HCT116 (cell line): Measurements from ENCODE around the gene ZFAND6. TPM values are rescaled to one million over a fixed set of nuclear protein-coding genes. Genes with fewer than 3 reads are reported as not detected.

Experiments used
- ATAC-seq: fragments of 200-7000 bp; cut with Tn5 transposase; 2 replicates; pipeline ENCODE4 v1.9.1; 2020; ENCODE audit warnings: mild to moderate bottlenecking, moderate library complexity
- BruUV-seq: library from RNA; stranded (reverse); fragments of 400-500 nt; replicated peaks from 2 replicates; lab custom pipeline; 2021; lab: Mats Ljungman, UMichigan
- CTCF ChIA-PET: fragments of 300-600 bp; sonication (Branson Sonifier 250); formaldehyde crosslinking; loops from one replicate; lab custom pipeline; 2021; ENCODE audit warnings: antibody characterized with exemption; lab: Charles Lee
- POLR2A ChIA-PET: fragments of 300-600, 350-600 bp; sonication (Branson Sonifier 250); formaldehyde crosslinking; loops from one replicate; lab custom pipeline; 2021; ENCODE audit warnings: antibody characterized with exemption; lab: Charles Lee
- RAD21 ChIA-PET, 2 experiments: fragments of 300-600 bp; sonication (Branson Sonifier 250); formaldehyde crosslinking; loops; one replicate each; lab custom pipeline; 2023; ENCODE audit warnings: low total read pairs in 2 of 2; ENCODE audit not compliant: uncharacterized antibody in 2 of 2, unreplicated experiment in 2 of 2, low non-redundant PET in 1 of 2; lab: Charles Lee
- DNase-seq: peaks from one replicate; pipeline ENCODE4 v3.0.0-alpha.2; 2010; ENCODE audit warnings: low read depth, low spot score
- H2AFZ ChIP-seq: fragments of 200-600 bp; shearing (Covaris generic), sonication (generic); 2 replicates; pipeline ENCODE4 v1.6.1; 2017; ENCODE audit warnings: low read depth, mixed run types, mixed read lengths, antibody characterized with exemption, low read length; ENCODE audit not compliant: poor library complexity, severe bottlenecking
- H3K27ac ChIP-seq: 2 replicates; pipeline ENCODE4 v1.5.1; 2012; ENCODE audit warnings: low read depth, low read length
- H3K27me3 ChIP-seq: fragments of 200-600 bp; sonication (generic); 2 replicates; pipeline ENCODE4 v1.6.1; 2016; ENCODE audit warnings: mixed run types, low read length, mixed read lengths; ENCODE audit not compliant: insufficient read depth
- H3K36me3 ChIP-seq, 2 experiments: fragments of 200-500 bp in 1 of 2; fragments of 200-600 bp in 1 of 2; sonication (Bioruptor generic) in 1 of 2; sonication (generic) in 1 of 2; 2 replicates each; pipeline versions ENCODE4 v1.5.1 to v1.6.1; 2014 to 2016; ENCODE audit warnings: low read length in 2 of 2, inconsistent platforms in 1 of 2, mixed read lengths in 1 of 2, mixed run types in 1 of 2; ENCODE audit not compliant: insufficient read depth in 2 of 2, control insufficient read depth in 1 of 2
- H3K4me1 ChIP-seq, 2 experiments: fragments of 200-600 bp in 1 of 2; sonication (generic) in 1 of 2; 2 replicates each; pipeline versions ENCODE4 v1.5.1 to v1.6.1; 2012 to 2017; ENCODE audit warnings: low read length in 2 of 2, inconsistent platforms in 1 of 2, mild to moderate bottlenecking in 1 of 2, mixed read lengths in 1 of 2, mixed run types in 1 of 2, moderate library complexity in 1 of 2; ENCODE audit not compliant: insufficient read depth in 2 of 2, control insufficient read depth in 1 of 2
- H3K4me2 ChIP-seq: fragments of 200-600 bp; sonication (generic); 2 replicates; pipeline ENCODE4 v1.6.1; 2017; ENCODE audit warnings: mixed run types, low read length, mixed read lengths
- H3K4me3 ChIP-seq, 2 experiments: fragments of 200-600 bp in 1 of 2; sonication (generic) in 1 of 2; replicated peaks in 1 of 2; 2 replicates each; pipeline ENCODE4 v1.5.1; 2011 to 2016; ENCODE audit warnings: low read length in 2 of 2, control low read depth in 1 of 2, low read depth in 1 of 2, mild to moderate bottlenecking in 1 of 2, mixed read lengths in 1 of 2, mixed run types in 1 of 2
- H3K79me2 ChIP-seq: fragments of 200-600 bp; sonication (generic); 2 replicates; pipeline ENCODE4 v1.6.1; 2017; ENCODE audit warnings: mild to moderate bottlenecking, mixed run types, low read length, moderate library complexity, mixed read lengths; ENCODE audit not compliant: insufficient read depth
- H3K9ac ChIP-seq: fragments of 200-600 bp; sonication (generic); 2 replicates; pipeline ENCODE4 v1.6.1; 2016; ENCODE audit warnings: low read length, mixed read lengths
- H3K9me2 ChIP-seq: fragments of 200-600 bp; sonication (generic), shearing (Covaris generic); 2 replicates; pipeline ENCODE4 v1.6.1; 2017; ENCODE audit warnings: mixed run types, mild to moderate bottlenecking, moderate library complexity; ENCODE audit not compliant: insufficient read depth
- H3K9me3 ChIP-seq, 2 experiments: fragments of 200-500 bp in 1 of 2; fragments of 200-600 bp in 1 of 2; sonication (Bioruptor generic) in 1 of 2; sonication (generic) in 1 of 2; 2 replicates each; pipeline ENCODE4 v1.6.1; 2014 to 2017; ENCODE audit warnings: low read length in 2 of 2, mixed read lengths in 2 of 2, inconsistent platforms in 1 of 2, low read depth in 1 of 2, mild to moderate bottlenecking in 1 of 2, mixed run types in 1 of 2, moderate library complexity in 1 of 2; ENCODE audit not compliant: control insufficient read depth in 1 of 2, insufficient read depth in 1 of 2
- H4K20me1 ChIP-seq: fragments of 200-600 bp; sonication (generic), shearing (Covaris generic); 2 replicates; pipeline ENCODE4 v1.6.1; 2017; ENCODE audit warnings: mixed run types, mild to moderate bottlenecking, moderate library complexity; ENCODE audit not compliant: insufficient read depth
- CBX3 ChIP-seq: IDR thresholded peaks from 2 replicates; pipeline ENCODE4 v1.6.1; 2012; ENCODE audit warnings: low read depth
- EGR1 ChIP-seq: IDR thresholded peaks from 2 replicates; pipeline ENCODE4 v1.6.1; 2012; ENCODE audit warnings: low read depth
- FOSL1 ChIP-seq: IDR thresholded peaks from 2 replicates; pipeline ENCODE4 v1.6.1; 2012; ENCODE audit warnings: low read depth
- JUND ChIP-seq: IDR thresholded peaks from 2 replicates; pipeline ENCODE4 v1.6.1; 2012
- POLR2A ChIP-seq: IDR thresholded peaks from 2 replicates; pipeline ENCODE4 v1.7.0; 2011; ENCODE audit warnings: borderline replicate concordance; ENCODE audit not compliant: insufficient read depth, insufficient read length; ENCODE audit errors: extremely low read depth
- RAD21 ChIP-seq: IDR thresholded peaks from 2 replicates; pipeline ENCODE4 v1.6.1; 2012; ENCODE audit warnings: low read depth, mild to moderate bottlenecking
- SP1 ChIP-seq: IDR thresholded peaks from 2 replicates; pipeline ENCODE4 v1.6.1; 2012; ENCODE audit warnings: low read depth
- SRF ChIP-seq: IDR thresholded peaks from 2 replicates; pipeline ENCODE4 v1.6.1; 2012; ENCODE audit warnings: low read depth
- TCF7L2 ChIP-seq: IDR thresholded peaks from 2 replicates; pipeline ENCODE4 v1.7.0; 2011; ENCODE audit warnings: borderline replicate concordance, inconsistent platforms; ENCODE audit not compliant: insufficient read depth, insufficient read length; ENCODE audit errors: extremely low read depth
- YY1 ChIP-seq: IDR thresholded peaks from 2 replicates; pipeline ENCODE4 v1.6.1; 2011; ENCODE audit warnings: low read length, low read depth, moderate library complexity, mild to moderate bottlenecking; ENCODE audit not compliant: insufficient replicate concordance; ENCODE audit errors: extremely low read depth
- ZNF274 ChIP-seq: fragments of 200-500 bp; sonication (Bioruptor generic); IDR thresholded peaks from 2 replicates; pipeline ENCODE4 v1.6.1; 2014; ENCODE audit warnings: mild to moderate bottlenecking, low read depth, low read length, inconsistent platforms
- intact Hi-C: fragments of 100-400 bp; cut with micrococcal nuclease; formaldehyde crosslinking; loops from 2 replicates; pipeline ENCODE4 v1.10.0; 2022
- total RNA-seq: library from RNA; stranded (reverse); gene quantifications from one replicate; pipeline ENCODE4 v1.2.1, GENCODE V29; 2021; ENCODE audit not compliant: unreplicated experiment
- TF ChIP-seq, protein P1 (sequence below), 3 experiments: fragments of 200-600 bp in 1 of 3; sonication (generic) in 1 of 3; IDR thresholded peaks in 2 of 3; conservative IDR thresholded peaks in 1 of 3; 2 replicates each; pipeline ENCODE4 v1.5.1; 2012 to 2017; ENCODE audit warnings: low read depth in 2 of 3, low read length in 2 of 3, antibody characterized with exemption in 1 of 3, borderline replicate concordance in 1 of 3, control low read depth in 1 of 3, mild to moderate bottlenecking in 1 of 3, mixed read lengths in 1 of 3, mixed run types in 1 of 3, moderate library complexity in 1 of 3; ENCODE audit not compliant: insufficient read depth in 1 of 3
- TF ChIP-seq, protein P2 (sequence below): IDR thresholded peaks from 2 replicates; pipeline ENCODE4 v1.6.1; 2011; ENCODE audit warnings: mild to moderate bottlenecking, low read length, moderate library complexity; ENCODE audit not compliant: insufficient replicate concordance; ENCODE audit errors: extremely low read depth
- TF ChIP-seq, protein P3 (sequence below): IDR thresholded peaks from 2 replicates; pipeline ENCODE4 v1.6.1; 2012

ZFAND6 gene
- total RNA-seq, 1 experiment from 2014 or later: 51.3 TPM

DNA sequence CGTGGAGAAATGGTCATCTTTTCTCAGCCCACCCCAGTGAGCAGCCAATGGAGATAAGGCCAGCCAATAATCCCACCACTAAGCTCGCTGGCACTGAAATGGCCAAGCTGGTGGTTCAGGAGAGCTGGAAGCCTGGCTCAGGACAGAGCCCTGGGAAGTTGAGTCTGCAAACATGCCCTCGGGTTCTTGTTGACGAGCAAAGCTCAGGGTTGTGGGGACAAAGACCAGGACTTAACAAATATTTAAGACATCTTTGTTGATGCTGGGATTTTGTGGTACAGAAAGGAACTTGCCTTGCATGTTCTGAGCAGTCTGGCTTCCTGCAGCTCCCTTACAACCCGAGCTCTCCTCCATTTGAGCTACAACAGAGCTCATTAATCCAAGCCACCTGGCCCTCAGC lies 97.7 kb downstream of the ZFAND6 start:
- no TSS peak for BruUV-seq
- CTCF ChIA-PET: interaction anchor here (1.5 kb wide), 1 partner anchor 304 kb away, joined by 3 read pairs; no protein-coding TSS in a partner anchor

DNA sequence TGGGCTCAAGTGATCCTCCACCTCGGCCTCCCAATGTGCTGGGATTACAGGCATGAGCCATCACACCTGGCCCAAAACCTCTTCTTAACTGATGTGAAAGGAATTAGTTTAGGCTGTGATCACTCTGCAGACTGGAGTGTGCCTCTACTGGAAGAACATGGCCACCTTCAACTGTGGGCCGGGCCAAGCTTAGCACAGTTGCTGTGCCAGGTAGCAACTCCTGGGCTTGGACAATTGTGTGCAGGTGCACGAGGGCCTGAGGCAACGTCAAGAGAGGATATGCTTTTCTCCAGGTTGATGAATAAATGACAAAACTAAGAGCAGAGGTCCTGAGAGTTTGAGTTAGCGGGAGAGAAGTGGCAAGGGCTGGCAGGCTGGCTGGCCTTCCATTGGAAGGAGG lies 99.8 kb downstream of the ZFAND6 start:
- ChIA-PET CTCF (no interaction called here), RAD21 (no interaction called here), POLR2A (no interaction called here)
- no TSS peak for BruUV-seq
- Histone ChIP-seq H3K4me2 (no peak overlapping the region), H3K27me3 (no peaks in the 10 kb centered on the region), H3K4me3 (no peak overlapping the region), H3K79me2 (no peaks in the 10 kb centered on the region), H3K9ac (no peak overlapping the region), H4K20me1 (no peaks in the 10 kb centered on the region), H3K9me2 (no peaks in the 10 kb centered on the region), H3K27ac (no peak overlapping the region), H3K9me3 (no peaks in the 10 kb centered on the region), H2AFZ (no peak overlapping the region), H3K36me3 (no peaks in the 10 kb centered on the region), H3K4me1 (peaks cover 3 to 13% of the 10 kb centered on the region in 2 experiments; a peak in 3 of 4 replicates)
- no peak for DNase-seq
- ATAC-seq: no peak
- intact Hi-C loops: no loop called here
- TF ChIP-seq, protein P1, sequence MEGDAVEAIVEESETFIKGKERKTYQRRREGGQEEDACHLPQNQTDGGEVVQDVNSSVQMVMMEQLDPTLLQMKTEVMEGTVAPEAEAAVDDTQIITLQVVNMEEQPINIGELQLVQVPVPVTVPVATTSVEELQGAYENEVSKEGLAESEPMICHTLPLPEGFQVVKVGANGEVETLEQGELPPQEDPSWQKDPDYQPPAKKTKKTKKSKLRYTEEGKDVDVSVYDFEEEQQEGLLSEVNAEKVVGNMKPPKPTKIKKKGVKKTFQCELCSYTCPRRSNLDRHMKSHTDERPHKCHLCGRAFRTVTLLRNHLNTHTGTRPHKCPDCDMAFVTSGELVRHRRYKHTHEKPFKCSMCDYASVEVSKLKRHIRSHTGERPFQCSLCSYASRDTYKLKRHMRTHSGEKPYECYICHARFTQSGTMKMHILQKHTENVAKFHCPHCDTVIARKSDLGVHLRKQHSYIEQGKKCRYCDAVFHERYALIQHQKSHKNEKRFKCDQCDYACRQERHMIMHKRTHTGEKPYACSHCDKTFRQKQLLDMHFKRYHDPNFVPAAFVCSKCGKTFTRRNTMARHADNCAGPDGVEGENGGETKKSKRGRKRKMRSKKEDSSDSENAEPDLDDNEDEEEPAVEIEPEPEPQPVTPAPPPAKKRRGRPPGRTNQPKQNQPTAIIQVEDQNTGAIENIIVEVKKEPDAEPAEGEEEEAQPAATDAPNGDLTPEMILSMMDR (IDR thresholded peaks at IDR 0.05 in 2 of 3, conservative IDR thresholded peaks at IDR 0.05 in 1 of 3; ENCODE audit: borderline replicate concordance in 1 of 3, insufficient read depth in 1 of 3, low read depth in 2 of 3, low read length in 2 of 3): no peak
- TF ChIP-seq, protein P2, sequence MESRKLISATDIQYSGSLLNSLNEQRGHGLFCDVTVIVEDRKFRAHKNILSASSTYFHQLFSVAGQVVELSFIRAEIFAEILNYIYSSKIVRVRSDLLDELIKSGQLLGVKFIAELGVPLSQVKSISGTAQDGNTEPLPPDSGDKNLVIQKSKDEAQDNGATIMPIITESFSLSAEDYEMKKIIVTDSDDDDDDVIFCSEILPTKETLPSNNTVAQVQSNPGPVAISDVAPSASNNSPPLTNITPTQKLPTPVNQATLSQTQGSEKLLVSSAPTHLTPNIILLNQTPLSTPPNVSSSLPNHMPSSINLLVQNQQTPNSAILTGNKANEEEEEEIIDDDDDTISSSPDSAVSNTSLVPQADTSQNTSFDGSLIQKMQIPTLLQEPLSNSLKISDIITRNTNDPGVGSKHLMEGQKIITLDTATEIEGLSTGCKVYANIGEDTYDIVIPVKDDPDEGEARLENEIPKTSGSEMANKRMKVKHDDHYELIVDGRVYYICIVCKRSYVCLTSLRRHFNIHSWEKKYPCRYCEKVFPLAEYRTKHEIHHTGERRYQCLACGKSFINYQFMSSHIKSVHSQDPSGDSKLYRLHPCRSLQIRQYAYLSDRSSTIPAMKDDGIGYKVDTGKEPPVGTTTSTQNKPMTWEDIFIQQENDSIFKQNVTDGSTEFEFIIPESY: no peak
- TF ChIP-seq JUND (no peak), TCF7L2 (no peak), RAD21 (no peak), ZNF274 (no peak), SP1 (no peak), FOSL1 (no peak), POLR2A (no peak), CBX3 (no peak), YY1 (no peak), EGR1 (no peak), SRF (no peak)
- TF ChIP-seq, protein P3, sequence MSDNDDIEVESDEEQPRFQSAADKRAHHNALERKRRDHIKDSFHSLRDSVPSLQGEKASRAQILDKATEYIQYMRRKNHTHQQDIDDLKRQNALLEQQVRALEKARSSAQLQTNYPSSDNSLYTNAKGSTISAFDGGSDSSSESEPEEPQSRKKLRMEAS: no peak

More for the DNA sequence above, 97.7 kb downstream of the ZFAND6 start:
- no peak overlapping the region for H3K4me3 ChIP-seq
- no peak overlapping the region for H2AFZ ChIP-seq
- H3K27ac ChIP-seq: no peak overlapping the region
- ChIA-PET POLR2A (no interaction called here), RAD21 (no interaction called here)
- no peak for DNase-seq
- no peak overlapping the region for H3K4me2 ChIP-seq
- no peak overlapping the region for H3K9ac ChIP-seq
- no peak for TF ChIP-seq TCF7L2
- no peak for TF ChIP-seq YY1
- no peak for TF ChIP-seq RAD21
- no peak for TF ChIP-seq ZNF274
- no peak for TF ChIP-seq POLR2A
- no peak for TF ChIP-seq EGR1
- TF ChIP-seq, protein P3: no peak
- no peaks in the 10 kb centered on the region for H3K36me3 ChIP-seq
- H3K4me1 ChIP-seq: peaks cover 8 to 25% of the 10 kb centered on the region in 2 experiments; a peak in 3 of 4 replicates
- H3K27me3 ChIP-seq: no peaks in the 10 kb centered on the region
- H4K20me1 ChIP-seq: no peaks in the 10 kb centered on the region
- intact Hi-C loops: no loop called here
- no peaks in the 10 kb centered on the region for H3K9me3 ChIP-seq
- ATAC-seq: no peak
- no peaks in the 10 kb centered on the region for H3K79me2 ChIP-seq
- no peaks in the 10 kb centered on the region for H3K9me2 ChIP-seq
